HepG2 (cell line): ENCODE measurements around the gene KIAA1755. TPM values are rescaled to one million over a fixed set of nuclear protein-coding genes. Genes with fewer than 3 reads are reported as not detected.

ENCODE experiments used
- ATAC-seq: fragments of 200-7000 bp; cut with Tn5 transposase; 3 replicates; pipeline ENCODE4 v1.9.1; 2020; ENCODE audit warnings: mild to moderate bottlenecking, moderate library complexity
- Bru-seq: library from RNA; stranded (reverse); fragments of 400-500 nt; gene quantifications from one replicate; lab custom pipeline; 2021; lab: Mats Ljungman, UMichigan
- BruChase-seq, 2 experiments: library from RNA; stranded (reverse); fragments of 400-500 nt; gene quantifications; one replicate each; lab custom pipeline; 2021; lab: Mats Ljungman, UMichigan
- BruUV-seq: library from RNA; stranded (reverse); fragments of 400-500 nt; replicated peaks from 2 replicates; lab custom pipeline; 2021; lab: Mats Ljungman, UMichigan
- CTCF ChIA-PET: fragments of 300-600 bp; formaldehyde crosslinking; extraction: SDS; loops from one replicate; lab custom pipeline; 2021; ENCODE audit warnings: low total read pairs, inconsistent platforms, low intra/inter-chr PET ratio; lab: Yijun Ruan, JAX
- POLR2A ChIA-PET: fragments of 350-600 bp; sonication (Branson Sonifier 250); formaldehyde crosslinking; loops from one replicate; lab custom pipeline; 2020; ENCODE audit warnings: antibody characterized with exemption, inconsistent platforms; lab: Yijun Ruan, JAX
- DNase-seq: peaks from one replicate; pipeline ENCODE4 v3.0.0-alpha.2; 2015; ENCODE audit warnings: low spot score
- FAIRE-seq: peaks from 3 replicates; lab custom pipeline; 2011; peaks lifted over from hg19 to GRCh38; lab: Jason Lieb, UNC
- H2AFZ ChIP-seq: one replicate; pipeline ENCODE4 v1.6.1; 2011; ENCODE audit warnings: low read length, inconsistent platforms
- H3K27ac ChIP-seq: fragments of 300-600 bp; 3 replicates; pipeline ENCODE4 v1.8.0; 2011; ENCODE audit warnings: mixed run types, mild to moderate bottlenecking, mixed read lengths, low read length, inconsistent platforms; ENCODE audit not compliant: insufficient read depth; ENCODE audit errors: extremely low read length
- H3K27me3 ChIP-seq, 2 experiments: fragments of 200-600 bp in 1 of 2; 2 replicates in 1 of 2; 3 replicates in 1 of 2; pipeline versions ENCODE4 v1.6.0 to v1.8.0; 2011; ENCODE audit warnings: low read length in 2 of 2, mild to moderate bottlenecking in 2 of 2, moderate library complexity in 2 of 2, inconsistent platforms in 1 of 2; ENCODE audit not compliant: insufficient read depth in 2 of 2, control insufficient read depth in 1 of 2
- H3K36me3 ChIP-seq, 2 experiments: fragments of 200-600 bp in 1 of 2; replicated peaks in 1 of 2; 2 replicates in 1 of 2; 3 replicates in 1 of 2; pipeline versions ENCODE4 v1.5.1 to v1.8.0; 2011; ENCODE audit warnings: low read length in 2 of 2, inconsistent platforms in 1 of 2; ENCODE audit not compliant: insufficient read depth in 2 of 2, control insufficient read depth in 1 of 2
- H3K4me1 ChIP-seq: 2 replicates; pipeline ENCODE4 v1.5.1; 2012; ENCODE audit warnings: low read length, inconsistent platforms; ENCODE audit not compliant: insufficient read depth
- H3K4me2 ChIP-seq: 2 replicates; pipeline ENCODE4 v1.6.0; 2011; ENCODE audit warnings: low read depth, low read length, inconsistent platforms
- H3K4me3 ChIP-seq, 3 experiments: fragments of 200-600 bp in 1 of 3; sonication (generic), shearing (Covaris generic) in 1 of 3; replicated peaks in 1 of 3; 2 replicates each; pipeline ENCODE4 v1.5.1; 2011 to 2016; ENCODE audit warnings: low read length in 3 of 3, inconsistent platforms in 2 of 3, low read depth in 2 of 3, mild to moderate bottlenecking in 2 of 3, control low read depth in 1 of 3, mixed read lengths in 1 of 3; ENCODE audit not compliant: insufficient read depth in 1 of 3
- H3K79me2 ChIP-seq: one replicate; pipeline ENCODE4 v1.6.1; 2011; ENCODE audit warnings: low read length, inconsistent platforms; ENCODE audit not compliant: insufficient read depth
- H3K9ac ChIP-seq: 2 replicates; pipeline ENCODE4 v1.6.0; 2011; ENCODE audit warnings: mild to moderate bottlenecking, low read depth, low read length, inconsistent platforms; ENCODE audit not compliant: insufficient read depth
- H3K9me3 ChIP-seq: 2 replicates; pipeline ENCODE4 v1.5.1; 2012; ENCODE audit warnings: mild to moderate bottlenecking, low read length
- H4K20me1 ChIP-seq: 2 replicates; pipeline ENCODE4 v1.6.0; 2011; ENCODE audit warnings: inconsistent platforms, mild to moderate bottlenecking, low read length, moderate library complexity; ENCODE audit not compliant: insufficient read depth
- RFX1 ChIP-seq: fragments of 450-650 bp; IDR thresholded peaks from 2 replicates; pipeline ENCODE4 v1.6.1; 2017
- ZFP62 ChIP-seq: sonication (generic); formaldehyde crosslinking; IDR thresholded peaks from 2 replicates; pipeline ENCODE4 v1.4.0; 2020; ENCODE audit warnings: missing genetic modification reagents
- ZFX ChIP-seq: sonication (generic); formaldehyde crosslinking; IDR thresholded peaks from 2 replicates; pipeline ENCODE4 v1.4.0; 2020; ENCODE audit warnings: mild to moderate bottlenecking, low read depth, missing genetic modification reagents, moderate library complexity
- ZNF276 ChIP-seq: sonication (generic); formaldehyde crosslinking; IDR thresholded peaks from 2 replicates; pipeline ENCODE4 v1.4.0; 2020; ENCODE audit warnings: mild to moderate bottlenecking, low read depth, missing genetic modification reagents
- ZNF75D ChIP-seq: sonication (generic); formaldehyde crosslinking; IDR thresholded peaks from 2 replicates; pipeline ENCODE4 v1.8.1; 2023; ENCODE audit warnings: missing genetic modification reagents, mild to moderate bottlenecking, borderline replicate concordance
- WGBS: methylation state at CpG from one replicate; pipeline ENCODE4 v1.1.6; 2017; ENCODE audit warnings: low lambda C conversion rate; 5-methylcytosine and 5-hydroxymethylcytosine counted together
- in situ Hi-C: cut with HindIII; loops from 2 replicates; pipeline ENCODE4 v1.10.0; 2017; ENCODE audit warnings: low pct_unique_long_range_greater_than_20kb; ENCODE audit not compliant: extremely low pct_ligation_motif_present
- intact Hi-C: fragments of 100-400 bp; cut with micrococcal nuclease; formaldehyde crosslinking; loops from one replicate; pipeline ENCODE4 v1.10.0; 2022; ENCODE audit not compliant: unreplicated experiment
- long read RNA-seq, 2 experiments: library from RNA in 1 of 2; library from polyadenylated mRNA in 1 of 2; stranded (forward) in 1 of 2; unstranded in 1 of 2; transcript quantifications; one replicate each; pipeline ENCODE4 v2.0.0, GENCODE V29; 2019 to 2022
- polyA minus RNA-seq, 3 experiments: library from RNA; depleted of rRNA, polyadenylated mRNA; stranded (reverse); fragments of >200 nt; gene quantifications; 2 replicates each; pipeline ENCODE4 v1.2.3, GENCODE V29; 2011; ENCODE audit warnings: low replicate concordance in 1 of 3
- polyA plus RNA-seq, 8 experiments: library from polyadenylated mRNA; depleted of rRNA in 3 of 8; stranded (reverse) in 7 of 8; unstranded in 1 of 8; fragments of >200 nt; fragmentation: Illumina TruSeq in 4 of 8; extraction: Trizol in 4 of 8; gene quantifications; 2 replicates each; pipeline versions ENCODE4 v1.2.1 to v1.2.3, GENCODE V29; 2011 to 2016; ENCODE audit warnings: low read depth in 4 of 8, missing spikeins in 1 of 8, mixed read lengths in 1 of 8; ENCODE audit not compliant: insufficient read depth in 1 of 8
- total RNA-seq, 5 experiments: library from RNA; depleted of rRNA; stranded (reverse); fragments of >200 nt; fragmentation: Illumina TruSeq; extraction: Trizol; gene quantifications; 2 replicates each; pipeline ENCODE4 v1.2.3, GENCODE V29; 2016; ENCODE audit warnings: low read depth in 1 of 5
- TF ChIP-seq, protein P1 (sequence below): sonication (generic); formaldehyde crosslinking; IDR thresholded peaks from 2 replicates; pipeline ENCODE4 v1.5.1; 2020; ENCODE audit warnings: mild to moderate bottlenecking, missing genetic modification reagents, borderline replicate concordance

Gene KIAA1755, protein sequence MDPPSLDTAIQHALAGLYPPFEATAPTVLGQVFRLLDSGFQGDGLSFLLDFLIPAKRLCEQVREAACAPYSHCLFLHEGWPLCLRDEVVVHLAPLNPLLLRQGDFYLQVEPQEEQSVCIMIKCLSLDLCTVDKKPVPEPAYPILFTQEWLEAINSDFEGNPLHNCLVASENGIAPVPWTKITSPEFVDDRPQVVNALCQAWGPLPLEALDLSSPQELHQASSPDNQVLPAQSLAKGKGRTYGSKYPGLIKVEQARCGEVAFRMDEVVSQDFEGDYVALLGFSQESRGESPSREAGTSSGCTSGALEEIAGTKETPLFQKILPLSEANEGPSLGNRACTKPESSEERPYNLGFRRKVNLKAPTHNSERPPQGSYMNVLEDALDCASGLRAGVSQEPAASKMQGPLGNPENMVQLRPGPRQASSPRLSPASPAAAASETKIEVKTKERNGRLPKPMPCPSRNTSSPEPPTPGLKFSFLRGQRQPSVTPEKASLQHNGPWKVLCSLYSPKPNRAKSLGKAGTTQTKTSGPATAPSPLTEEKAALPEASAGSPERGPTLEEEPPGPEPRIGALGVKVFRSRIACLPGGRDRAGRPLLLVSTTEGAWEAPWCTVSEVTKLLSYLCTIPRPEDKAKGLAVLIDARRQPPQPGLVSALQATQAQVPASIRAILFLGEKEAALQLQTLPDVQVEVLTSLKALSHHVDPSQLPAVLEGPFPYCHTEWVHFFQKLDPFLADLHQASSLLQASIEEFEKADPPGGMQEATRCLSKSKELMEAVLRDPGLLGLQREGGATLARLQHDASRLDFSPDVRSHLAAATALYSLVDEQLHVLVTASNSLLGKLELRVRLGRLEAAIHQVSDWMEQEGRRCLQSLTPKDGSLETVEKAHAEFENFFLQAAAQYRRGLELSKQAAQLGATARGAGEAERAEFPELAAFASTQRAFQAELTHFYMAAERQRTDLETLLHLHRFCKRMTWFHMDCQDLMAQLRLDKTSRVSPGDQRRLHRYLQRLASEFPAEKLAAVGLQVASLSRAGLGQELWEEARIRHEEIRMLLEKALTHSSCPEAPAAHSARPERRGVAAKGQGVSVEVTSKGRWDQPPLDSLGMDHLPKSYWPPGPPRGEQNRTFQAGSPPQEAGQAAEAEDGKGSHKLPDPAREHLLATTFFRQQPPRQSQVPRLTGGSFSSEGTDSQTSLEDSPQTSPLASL
- 0.04 and 0.07 TPM in 2 replicates for total RNA-seq (2016; rRNA removed; fragmentation: Illumina TruSeq; extraction: Trizol)
- total RNA-seq (2016; cell fraction: cytosol; rRNA removed; fragmentation: Illumina TruSeq; extraction: Trizol; ENCODE audit: low read depth) = not detected in 2 replicates
- total RNA-seq (2016; cell fraction: insoluble cytoplasmic fraction; rRNA removed; fragmentation: Illumina TruSeq; extraction: Trizol) = not detected in 2 replicates
- not detected in 2 replicates for total RNA-seq (2016; cell fraction: membrane; rRNA removed; fragmentation: Illumina TruSeq; extraction: Trizol)
- not detected in 2 replicates for total RNA-seq (2016; cell fraction: nucleus; rRNA removed; fragmentation: Illumina TruSeq; extraction: Trizol)
- not detected in 2 replicates for polyA plus RNA-seq (2011; rRNA removed)
- polyA plus RNA-seq (2011; cell fraction: cytosol; rRNA removed) = not detected in 2 replicates
- not detected in 2 replicates for polyA plus RNA-seq (2011; cell fraction: nucleus; rRNA removed)
- not detected in 2 replicates for polyA plus RNA-seq (2012)
- not detected in 2 replicates for polyA plus RNA-seq (2016; cell fraction: cytosol; fragmentation: Illumina TruSeq; extraction: Trizol; ENCODE audit: low read depth)
- polyA plus RNA-seq (2016; cell fraction: insoluble cytoplasmic fraction; fragmentation: Illumina TruSeq; extraction: Trizol; ENCODE audit: low read depth) = not detected in 2 replicates
- polyA plus RNA-seq (2016; cell fraction: membrane; fragmentation: Illumina TruSeq; extraction: Trizol; ENCODE audit: low read depth) = not detected in 2 replicates
- not detected in 2 replicates for polyA plus RNA-seq (2016; cell fraction: nucleus; fragmentation: Illumina TruSeq; extraction: Trizol; ENCODE audit: insufficient read depth, low read depth)
- polyA minus RNA-seq (2011; rRNA and poly(A)+ RNA removed; ENCODE audit: low replicate concordance) = 0.02 TPM in 1 of 2 replicates, not detected in the other
- not detected in 2 replicates for polyA minus RNA-seq (2011; cell fraction: cytosol; rRNA and poly(A)+ RNA removed)
- polyA minus RNA-seq (2011; cell fraction: nucleus; rRNA and poly(A)+ RNA removed) = not detected in 2 replicates
- Bru-seq, nascent RNA = percentile 16 among the genes with signal in this experiment
- percentile 3 among the genes with signal in this experiment for BruChase-seq, experiment 1, labeled RNA remaining after a 6-hour chase
- percentile 7 among the genes with signal in this experiment for BruChase-seq, experiment 2, labeled RNA remaining after a 2-hour chase
- long read RNA-seq, experiment 1 = 0 reads
- long read RNA-seq, experiment 2 = 0 reads

DNA sequence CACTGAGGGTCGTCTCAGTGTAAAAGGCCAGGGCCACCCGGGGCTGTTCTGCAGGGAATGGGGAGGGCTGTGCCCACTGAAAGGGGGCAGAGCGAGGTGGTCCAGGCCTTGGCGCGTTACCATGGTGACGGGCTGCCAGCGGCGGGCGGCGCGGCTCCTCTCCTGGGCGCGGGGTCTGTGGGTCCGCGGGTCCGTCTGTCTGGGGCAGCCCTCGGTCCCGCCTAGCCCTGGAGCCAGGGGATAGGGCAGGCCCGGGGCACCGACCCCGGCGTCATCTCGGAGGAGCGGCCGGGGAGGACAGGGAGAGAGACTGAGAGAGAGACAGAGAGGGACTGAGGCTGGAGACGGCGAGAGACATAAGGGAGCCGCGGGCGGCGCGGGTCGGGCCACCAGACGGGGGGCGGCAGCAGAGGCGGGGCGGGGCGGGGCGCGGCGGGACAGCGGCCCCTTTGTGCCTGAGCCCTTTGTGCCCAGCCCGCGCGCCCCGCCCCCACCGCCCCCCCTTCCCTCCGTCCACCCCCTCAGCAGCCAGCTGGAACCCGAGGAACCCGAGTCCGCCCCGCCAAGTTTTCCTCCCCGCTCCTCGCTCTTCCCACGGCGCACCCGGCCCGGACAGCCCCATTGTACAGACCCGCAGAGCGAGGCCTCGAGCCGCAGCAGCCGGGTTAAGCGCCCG, at the start of gene KIAA1755:
Gene KIAA1755 (minus strand): TSS at position 358 of the 676 bp plus-strand sequence. CDS start 235 bp downstream, at position 123.
- intact Hi-C loops (no loop called here), in situ Hi-C loops (no loop called here)
- H3K4me3 ChIP-seq = peak within 1 kb of the TSS; percentile 6 to 53 (median 9); a peak in 2 of 6 replicates
- H4K20me1 ChIP-seq = no peaks in the 10 kb centered on the region
- H3K27ac ChIP-seq = no peak within 1 kb of the TSS
- H3K9ac ChIP-seq = no peak within 1 kb of the TSS
- WGBS = 15% methylated on average over 56 of the region's 65 CpGs
- CTCF ChIA-PET = no interaction called here
- H3K9me3 ChIP-seq = no peaks in the 10 kb centered on the region
- H2AFZ ChIP-seq = no peak within 1 kb of the TSS
- DNase-seq (peak; percentile 37), ATAC-seq (peak; percentile 72), FAIRE-seq (no peak)
- no peaks in the 10 kb centered on the region for H3K79me2 ChIP-seq
- no TSS peak for BruUV-seq
- H3K4me2 ChIP-seq = peak within 1 kb of the TSS; percentile 64
- peaks cover 5 to 19% of the 10 kb centered on the region in 2 experiments; a peak in 4 of 5 replicates for H3K27me3 ChIP-seq
- H3K4me1 ChIP-seq = peaks cover 19% of the 10 kb centered on the region
- POLR2A ChIA-PET = no interaction called here
- H3K36me3 ChIP-seq = no peaks in the 10 kb centered on the region
- TF ChIP-seq ZFX (peak; percentile 16; the same call in 1 of the 2 replicates), ZNF75D (CRISPR knock-in tag) (0 out of 2 replicates have a peak, but pooled peaks have one; percentile 19), ZNF276 (CRISPR knock-in tag) (no peak), RFX1 (peak; percentile 58; the same call in 1 of the 2 replicates), ZFP62 (CRISPR knock-in tag) (no peak)
- TF ChIP-seq, protein P1, sequence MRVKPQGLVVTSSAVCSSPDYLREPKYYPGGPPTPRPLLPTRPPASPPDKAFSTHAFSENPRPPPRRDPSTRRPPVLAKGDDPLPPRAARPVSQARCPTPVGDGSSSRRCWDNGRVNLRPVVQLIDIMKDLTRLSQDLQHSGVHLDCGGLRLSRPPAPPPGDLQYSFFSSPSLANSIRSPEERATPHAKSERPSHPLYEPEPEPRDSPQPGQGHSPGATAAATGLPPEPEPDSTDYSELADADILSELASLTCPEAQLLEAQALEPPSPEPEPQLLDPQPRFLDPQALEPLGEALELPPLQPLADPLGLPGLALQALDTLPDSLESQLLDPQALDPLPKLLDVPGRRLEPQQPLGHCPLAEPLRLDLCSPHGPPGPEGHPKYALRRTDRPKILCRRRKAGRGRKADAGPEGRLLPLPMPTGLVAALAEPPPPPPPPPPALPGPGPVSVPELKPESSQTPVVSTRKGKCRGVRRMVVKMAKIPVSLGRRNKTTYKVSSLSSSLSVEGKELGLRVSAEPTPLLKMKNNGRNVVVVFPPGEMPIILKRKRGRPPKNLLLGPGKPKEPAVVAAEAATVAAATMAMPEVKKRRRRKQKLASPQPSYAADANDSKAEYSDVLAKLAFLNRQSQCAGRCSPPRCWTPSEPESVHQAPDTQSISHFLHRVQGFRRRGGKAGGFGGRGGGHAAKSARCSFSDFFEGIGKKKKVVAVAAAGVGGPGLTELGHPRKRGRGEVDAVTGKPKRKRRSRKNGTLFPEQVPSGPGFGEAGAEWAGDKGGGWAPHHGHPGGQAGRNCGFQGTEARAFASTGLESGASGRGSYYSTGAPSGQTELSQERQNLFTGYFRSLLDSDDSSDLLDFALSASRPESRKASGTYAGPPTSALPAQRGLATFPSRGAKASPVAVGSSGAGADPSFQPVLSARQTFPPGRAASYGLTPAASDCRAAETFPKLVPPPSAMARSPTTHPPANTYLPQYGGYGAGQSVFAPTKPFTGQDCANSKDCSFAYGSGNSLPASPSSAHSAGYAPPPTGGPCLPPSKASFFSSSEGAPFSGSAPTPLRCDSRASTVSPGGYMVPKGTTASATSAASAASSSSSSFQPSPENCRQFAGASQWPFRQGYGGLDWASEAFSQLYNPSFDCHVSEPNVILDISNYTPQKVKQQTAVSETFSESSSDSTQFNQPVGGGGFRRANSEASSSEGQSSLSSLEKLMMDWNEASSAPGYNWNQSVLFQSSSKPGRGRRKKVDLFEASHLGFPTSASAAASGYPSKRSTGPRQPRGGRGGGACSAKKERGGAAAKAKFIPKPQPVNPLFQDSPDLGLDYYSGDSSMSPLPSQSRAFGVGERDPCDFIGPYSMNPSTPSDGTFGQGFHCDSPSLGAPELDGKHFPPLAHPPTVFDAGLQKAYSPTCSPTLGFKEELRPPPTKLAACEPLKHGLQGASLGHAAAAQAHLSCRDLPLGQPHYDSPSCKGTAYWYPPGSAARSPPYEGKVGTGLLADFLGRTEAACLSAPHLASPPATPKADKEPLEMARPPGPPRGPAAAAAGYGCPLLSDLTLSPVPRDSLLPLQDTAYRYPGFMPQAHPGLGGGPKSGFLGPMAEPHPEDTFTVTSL = no peak
